Measurements from ENCODE around the gene TMEM161A.

The TMEM161A gene

GRCh38 chr19:19095691-19096090 lies 42.6 kb downstream of the TMEM161A start:
- DNase-seq, result no peak

DNA sequence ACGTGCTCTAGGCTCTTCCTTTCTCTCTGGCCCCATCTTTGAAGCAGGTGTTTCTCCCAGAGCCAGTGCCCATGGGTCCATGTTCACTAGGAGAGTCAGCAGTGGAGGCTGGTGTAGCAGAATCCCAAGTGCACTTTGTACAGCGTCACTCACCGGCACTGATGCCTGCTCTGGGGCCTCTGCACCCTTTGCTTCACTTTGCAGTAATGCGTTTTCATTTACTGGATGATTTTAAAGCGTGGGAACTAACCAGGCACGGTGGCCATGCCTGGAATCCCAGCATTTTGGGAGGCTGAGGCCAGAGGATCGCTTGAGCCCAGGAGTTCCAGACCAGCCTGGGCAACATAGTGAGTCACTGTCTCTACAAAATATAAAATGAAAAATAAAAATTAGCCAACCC lies 43.8 kb downstream of the TMEM161A start:
- no peak for DNase-seq

DNA sequence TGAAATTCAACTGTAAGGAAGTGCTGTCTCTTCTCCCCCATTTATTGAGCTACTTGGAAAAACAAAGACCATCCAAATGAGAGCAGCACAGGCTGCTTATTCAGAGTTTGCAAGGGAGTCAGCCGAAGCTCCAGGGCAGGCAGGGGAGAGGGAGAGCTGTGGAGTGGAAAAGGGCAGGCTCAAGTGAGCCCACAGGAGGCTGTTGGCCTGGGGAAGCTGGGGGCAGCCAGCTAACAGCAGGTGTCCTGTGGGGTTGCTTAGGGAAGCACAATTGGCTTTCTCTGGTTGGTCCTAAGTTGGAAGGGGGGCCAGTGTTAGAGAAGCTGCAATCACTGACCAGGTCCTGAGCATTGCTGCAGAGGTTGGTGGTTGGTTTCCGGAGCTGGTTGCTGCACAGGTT lies 50.6 kb downstream of the TMEM161A start:
- DNase-seq, result no peak

- no peak for DNase-seq
Observed at GRCh38 chr19:19083413-19084178, 54.7 kb downstream of the TMEM161A start.

- DNase-seq, result no peak
Observed at GRCh38 chr19:19081642-19082151, 56.6 kb downstream of the TMEM161A start.

DNA sequence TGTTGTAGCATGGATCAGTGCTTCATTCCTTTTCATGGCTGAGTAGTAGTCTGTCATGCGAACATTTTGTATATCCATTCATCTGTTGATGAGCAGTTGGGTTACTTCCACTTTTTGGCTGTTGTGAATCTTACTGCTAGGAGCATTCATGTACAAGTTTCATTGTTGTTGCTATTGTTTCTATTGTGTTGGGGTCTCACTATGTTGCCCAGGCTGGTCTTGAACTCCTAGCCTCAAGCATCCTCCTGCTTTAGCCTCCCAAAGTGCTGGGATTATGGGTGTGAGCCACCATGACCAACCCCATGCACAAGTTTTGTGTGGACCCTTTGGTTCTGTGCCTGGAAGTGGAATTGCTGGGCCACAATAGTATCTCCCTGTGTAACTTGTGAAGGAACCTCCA lies 58.7 kb downstream of the TMEM161A start:
- DNase-seq, result no peak

- DNase-seq, result no peak
Observed at GRCh38 chr19:19078801-19079200, 59.5 kb downstream of the TMEM161A start.

- DNase-seq, result no peak
Observed at GRCh38 chr19:19077103-19077502, 61.2 kb downstream of the TMEM161A start.

DNA sequence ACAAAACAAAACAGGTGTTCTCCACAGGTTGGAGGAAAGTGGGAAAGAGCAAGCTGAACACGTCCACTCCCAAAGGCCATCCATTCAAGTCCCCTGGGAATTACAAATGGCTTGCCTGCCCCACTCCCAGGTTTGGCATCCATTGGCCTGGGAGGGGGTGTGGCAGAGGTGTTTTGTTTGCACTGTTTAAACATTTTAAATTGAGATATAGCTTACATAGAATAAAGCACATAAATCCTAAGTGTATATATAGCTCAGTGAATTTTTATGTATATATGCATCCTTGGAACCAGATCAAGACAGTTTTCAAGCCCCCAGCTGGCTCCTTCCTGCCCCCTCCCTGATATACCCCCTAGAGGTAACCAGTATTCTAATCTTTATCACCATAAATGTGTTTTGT lies 61.8 kb downstream of the TMEM161A start:
- no peak for DNase-seq

DNA sequence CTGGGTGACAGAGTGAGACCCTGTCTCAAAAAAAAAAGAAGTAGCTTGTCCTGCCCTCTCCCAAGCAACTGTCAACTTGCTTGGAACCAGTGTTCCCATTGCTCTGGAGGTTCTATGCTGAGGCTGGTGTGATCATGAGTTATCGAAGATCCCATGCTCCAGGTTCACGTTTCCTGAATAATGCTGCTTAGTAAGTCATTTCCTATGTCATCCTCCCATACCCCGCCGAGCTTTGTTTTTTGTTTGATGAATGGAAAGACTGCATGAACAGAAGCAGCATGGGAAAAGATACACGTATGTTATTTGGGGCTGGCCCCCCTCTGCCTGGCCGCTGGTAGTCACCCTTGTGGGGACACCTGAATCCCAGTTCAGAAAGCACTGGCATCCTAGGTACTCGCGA lies 63.2 kb downstream of the TMEM161A start:
- no peak for DNase-seq

- DNase-seq, result no peak
Observed at GRCh38 chr19:19074196-19074882, 63.9 kb downstream of the TMEM161A start.

DNA sequence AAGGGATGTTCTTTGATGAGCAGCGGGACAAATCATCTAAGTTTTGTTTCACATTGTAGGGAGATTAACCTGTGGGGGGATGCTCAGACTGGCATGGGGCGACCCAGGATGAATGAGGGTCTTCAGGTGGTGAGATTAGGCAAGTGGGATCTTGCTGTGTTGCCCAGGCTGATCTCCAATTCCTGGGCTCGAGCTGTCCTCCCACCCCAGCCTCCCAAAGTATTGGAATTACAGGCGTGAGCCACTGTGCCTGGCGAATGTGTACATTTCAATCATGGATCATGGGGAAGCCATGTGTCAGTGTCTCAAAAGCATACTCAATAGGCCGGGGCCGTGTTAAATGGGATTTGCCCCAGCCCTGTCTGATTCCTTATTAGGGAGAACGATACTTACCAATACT lies 66.4 kb downstream of the TMEM161A start:
- DNase-seq, result no peak

Data from femur (tissue), 1 donor.